WTC11 (cell line): ENCODE measurements around the gene ANO8. TPM values are rescaled to one million over a fixed set of nuclear protein-coding genes. Genes with fewer than 3 reads are reported as not detected.

Source experiments
- ATF2 ChIP-seq: sonication (generic); formaldehyde crosslinking; IDR thresholded peaks from 2 replicates; pipeline ENCODE4 v1.8.1; 2022; ENCODE audit warnings: low read depth, missing genetic modification reagents, borderline replicate concordance
- CREB1 ChIP-seq: sonication (generic); formaldehyde crosslinking; IDR thresholded peaks from 2 replicates; pipeline ENCODE4 v1.8.0; 2023; ENCODE audit warnings: mild to moderate bottlenecking, missing genetic modification reagents
- CREM ChIP-seq: sonication (generic); formaldehyde crosslinking; IDR thresholded peaks from 2 replicates; pipeline ENCODE4 v1.8.1; 2022; ENCODE audit warnings: mild to moderate bottlenecking, missing genetic modification reagents, moderate library complexity
- ELF4 ChIP-seq: sonication (generic); formaldehyde crosslinking; IDR thresholded peaks from 2 replicates; pipeline ENCODE4 v1.8.1; 2022; ENCODE audit warnings: low read depth, mild to moderate bottlenecking, moderate library complexity, missing genetic modification reagents
- ESRRA ChIP-seq: sonication (generic); formaldehyde crosslinking; IDR thresholded peaks from 2 replicates; pipeline ENCODE4 v1.8.1; 2022; ENCODE audit warnings: mild to moderate bottlenecking, missing genetic modification reagents, borderline replicate concordance
- FOXP1 ChIP-seq: sonication (generic); formaldehyde crosslinking; IDR thresholded peaks from 2 replicates; pipeline ENCODE4 v1.8.0; 2022; ENCODE audit warnings: missing genetic modification reagents, mild to moderate bottlenecking, moderate library complexity, borderline replicate concordance
- HMGA2 ChIP-seq: fragments of 250-450 bp; sonication (Bioruptor Pico); IDR thresholded peaks from 2 replicates; pipeline ENCODE4 v1.4.0; 2021; ENCODE audit warnings: mild to moderate bottlenecking, moderate library complexity
- KAT7 ChIP-seq: sonication (generic); formaldehyde crosslinking; IDR thresholded peaks from 2 replicates; pipeline ENCODE4 v1.8.1; 2023; ENCODE audit warnings: missing genetic modification reagents, mild to moderate bottlenecking, borderline replicate concordance
- MXD4 ChIP-seq: fragments of 250-450 bp; sonication (Bioruptor Pico); IDR thresholded peaks from 2 replicates; pipeline ENCODE4 v1.8.0; 2021; ENCODE audit warnings: mild to moderate bottlenecking, moderate library complexity, borderline replicate concordance
- PREB ChIP-seq: sonication (generic); formaldehyde crosslinking; IDR thresholded peaks from 2 replicates; pipeline ENCODE4 v1.8.1; 2022; ENCODE audit warnings: mild to moderate bottlenecking, missing genetic modification reagents, moderate library complexity, borderline replicate concordance
- RORB ChIP-seq: fragments of 250-450 bp; sonication (Bioruptor Pico); IDR thresholded peaks from 2 replicates; pipeline ENCODE4 v1.9.0; 2021; ENCODE audit warnings: mild to moderate bottlenecking
- SOX15 ChIP-seq: fragments of 250-450 bp; sonication (Bioruptor Pico); IDR thresholded peaks from 2 replicates; pipeline ENCODE4 v1.9.0; 2021; ENCODE audit warnings: mild to moderate bottlenecking
- SP1 ChIP-seq: sonication (generic); formaldehyde crosslinking; conservative IDR thresholded peaks from 2 replicates; pipeline ENCODE4 v1.8.1; 2022; ENCODE audit warnings: missing genetic modification reagents
- TEAD1 ChIP-seq: sonication (generic); formaldehyde crosslinking; IDR thresholded peaks from 2 replicates; pipeline ENCODE4 v1.8.0; 2022; ENCODE audit warnings: mild to moderate bottlenecking, missing genetic modification reagents
- TP53 ChIP-seq: sonication (generic); formaldehyde crosslinking; IDR thresholded peaks from 2 replicates; pipeline ENCODE4 v1.8.1; 2023; ENCODE audit warnings: mild to moderate bottlenecking, missing genetic modification reagents
- USF1 ChIP-seq: sonication (generic); formaldehyde crosslinking; IDR thresholded peaks from 2 replicates; pipeline ENCODE4 v1.8.0; 2022; ENCODE audit warnings: mild to moderate bottlenecking, missing genetic modification reagents
- ZNF121 ChIP-seq: sonication (generic); formaldehyde crosslinking; IDR thresholded peaks from 2 replicates; pipeline ENCODE4 v1.8.0; 2023; ENCODE audit warnings: missing genetic modification reagents
- ZNF317 ChIP-seq: sonication (generic); formaldehyde crosslinking; IDR thresholded peaks from 2 replicates; pipeline ENCODE4 v1.8.1; 2023; ENCODE audit warnings: low read depth, mild to moderate bottlenecking, moderate library complexity, missing genetic modification reagents, borderline replicate concordance
- ZNF416 ChIP-seq: fragments of 250-450 bp; sonication (Bioruptor Pico); IDR thresholded peaks from 2 replicates; pipeline ENCODE4 v1.9.0; 2021; ENCODE audit warnings: mild to moderate bottlenecking, inconsistent platforms
- ZNF671 ChIP-seq: fragments of 250-450 bp; sonication (Bioruptor Pico); IDR thresholded peaks from 2 replicates; pipeline ENCODE4 v1.8.0; 2021; ENCODE audit warnings: mild to moderate bottlenecking
- total RNA-seq: library from RNA; stranded (reverse); gene quantifications from 3 replicates; pipeline ENCODE4 v1.2.3, GENCODE V29; 2021
- TF ChIP-seq, protein P1 (sequence below): sonication (generic); formaldehyde crosslinking; IDR thresholded peaks from 2 replicates; pipeline ENCODE4 v1.8.0; 2022; ENCODE audit warnings: mild to moderate bottlenecking, missing genetic modification reagents
- TF ChIP-seq, protein P2 (sequence below): sonication (generic); formaldehyde crosslinking; IDR thresholded peaks from 2 replicates; pipeline ENCODE4 v1.8.1; 2022; ENCODE audit warnings: low read depth, mild to moderate bottlenecking, moderate library complexity, missing genetic modification reagents, borderline replicate concordance
- TF ChIP-seq, protein P3 (sequence below): sonication (generic); formaldehyde crosslinking; IDR thresholded peaks from 2 replicates; pipeline ENCODE4 v1.8.0; 2023; ENCODE audit warnings: missing genetic modification reagents, mild to moderate bottlenecking, borderline replicate concordance

Gene ANO8
- total RNA-seq, 1 experiment from 2014 or later = 32.6 TPM

DNA sequence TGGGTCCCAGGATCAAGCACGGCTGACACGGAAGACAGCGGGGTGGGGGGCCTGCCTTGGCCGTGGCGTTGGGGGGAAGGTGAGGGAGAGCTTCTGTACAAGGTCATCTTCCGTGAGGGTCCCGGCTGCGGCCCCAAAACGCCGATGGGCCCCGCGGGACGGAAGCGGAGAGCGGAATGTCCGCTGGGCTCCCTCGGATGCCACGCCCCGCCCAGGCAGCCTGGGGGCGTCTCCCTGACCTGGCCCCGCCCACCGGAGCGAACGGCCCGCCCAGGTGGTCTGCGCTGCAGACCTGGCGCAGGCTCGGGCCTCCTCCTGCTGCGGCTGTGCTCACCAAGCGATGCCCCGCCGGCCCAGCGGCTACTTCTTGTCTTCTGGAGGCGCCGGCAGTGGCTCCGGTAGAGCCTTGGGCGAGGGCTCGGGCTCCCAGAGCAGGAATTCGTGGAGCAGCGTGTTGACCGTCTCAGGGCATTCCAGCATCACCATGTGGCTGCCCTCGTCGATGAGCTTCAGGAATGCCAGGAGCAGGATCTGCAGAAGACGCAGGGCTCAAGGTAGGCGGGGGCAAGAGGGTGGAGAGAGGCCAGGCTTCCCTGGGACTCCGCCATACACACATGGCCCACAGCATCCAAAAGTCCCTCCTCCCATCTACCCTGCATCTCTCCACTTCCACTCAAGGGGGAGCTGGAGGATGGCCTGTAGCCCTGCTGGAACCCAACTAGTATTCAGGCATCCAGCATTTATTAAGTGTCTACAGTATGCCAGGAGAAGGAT lies 42.2 kb downstream of the ANO8 start (continued):
- TF ChIP-seq MXD4 (CRISPR knock-in tag) = no peak
- no peak for TF ChIP-seq KAT7
- peak; percentile 92 for TF ChIP-seq ZNF121 (CRISPR knock-in tag)
- TF ChIP-seq ELF4 = no peak
- no peak for TF ChIP-seq RORB (CRISPR knock-in tag)
- TF ChIP-seq CREB1 (CRISPR knock-in tag) = no peak
- TF ChIP-seq, protein P1, sequence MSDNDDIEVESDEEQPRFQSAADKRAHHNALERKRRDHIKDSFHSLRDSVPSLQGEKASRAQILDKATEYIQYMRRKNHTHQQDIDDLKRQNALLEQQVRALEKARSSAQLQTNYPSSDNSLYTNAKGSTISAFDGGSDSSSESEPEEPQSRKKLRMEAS (CRISPR knock-in tag) = peak; percentile 94
- TF ChIP-seq FOXP1 (CRISPR knock-in tag) = no peak
- no peak for TF ChIP-seq PREB (CRISPR knock-in tag)
- peak; percentile 63; the same call in 1 of the 2 replicates for TF ChIP-seq CREM
- TF ChIP-seq TP53 = peak; percentile 75; the same call in 1 of the 2 replicates
- no peak for TF ChIP-seq ZNF416 (CRISPR knock-in tag)
- no peak for TF ChIP-seq ZNF317 (CRISPR knock-in tag)
- no peak for TF ChIP-seq ATF2 (CRISPR knock-in tag)
- TF ChIP-seq SOX15 = no peak
- peak; percentile 81 for TF ChIP-seq SP1 (CRISPR knock-in tag)
- no peak for TF ChIP-seq HMGA2 (CRISPR knock-in tag)
- TF ChIP-seq ESRRA (CRISPR knock-in tag) = no peak
- no peak for TF ChIP-seq ZNF671 (CRISPR knock-in tag)
- peak; percentile 56; the same call in 1 of the 2 replicates for TF ChIP-seq TEAD1 (CRISPR knock-in tag)
- peak; percentile 48; the same call in 1 of the 2 replicates for TF ChIP-seq USF1 (CRISPR knock-in tag)
- TF ChIP-seq, protein P2, sequence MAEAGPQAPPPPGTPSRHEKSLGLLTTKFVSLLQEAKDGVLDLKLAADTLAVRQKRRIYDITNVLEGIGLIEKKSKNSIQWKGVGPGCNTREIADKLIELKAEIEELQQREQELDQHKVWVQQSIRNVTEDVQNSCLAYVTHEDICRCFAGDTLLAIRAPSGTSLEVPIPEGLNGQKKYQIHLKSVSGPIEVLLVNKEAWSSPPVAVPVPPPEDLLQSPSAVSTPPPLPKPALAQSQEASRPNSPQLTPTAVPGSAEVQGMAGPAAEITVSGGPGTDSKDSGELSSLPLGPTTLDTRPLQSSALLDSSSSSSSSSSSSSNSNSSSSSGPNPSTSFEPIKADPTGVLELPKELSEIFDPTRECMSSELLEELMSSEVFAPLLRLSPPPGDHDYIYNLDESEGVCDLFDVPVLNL (CRISPR knock-in tag) = no peak
- TF ChIP-seq, protein P3, sequence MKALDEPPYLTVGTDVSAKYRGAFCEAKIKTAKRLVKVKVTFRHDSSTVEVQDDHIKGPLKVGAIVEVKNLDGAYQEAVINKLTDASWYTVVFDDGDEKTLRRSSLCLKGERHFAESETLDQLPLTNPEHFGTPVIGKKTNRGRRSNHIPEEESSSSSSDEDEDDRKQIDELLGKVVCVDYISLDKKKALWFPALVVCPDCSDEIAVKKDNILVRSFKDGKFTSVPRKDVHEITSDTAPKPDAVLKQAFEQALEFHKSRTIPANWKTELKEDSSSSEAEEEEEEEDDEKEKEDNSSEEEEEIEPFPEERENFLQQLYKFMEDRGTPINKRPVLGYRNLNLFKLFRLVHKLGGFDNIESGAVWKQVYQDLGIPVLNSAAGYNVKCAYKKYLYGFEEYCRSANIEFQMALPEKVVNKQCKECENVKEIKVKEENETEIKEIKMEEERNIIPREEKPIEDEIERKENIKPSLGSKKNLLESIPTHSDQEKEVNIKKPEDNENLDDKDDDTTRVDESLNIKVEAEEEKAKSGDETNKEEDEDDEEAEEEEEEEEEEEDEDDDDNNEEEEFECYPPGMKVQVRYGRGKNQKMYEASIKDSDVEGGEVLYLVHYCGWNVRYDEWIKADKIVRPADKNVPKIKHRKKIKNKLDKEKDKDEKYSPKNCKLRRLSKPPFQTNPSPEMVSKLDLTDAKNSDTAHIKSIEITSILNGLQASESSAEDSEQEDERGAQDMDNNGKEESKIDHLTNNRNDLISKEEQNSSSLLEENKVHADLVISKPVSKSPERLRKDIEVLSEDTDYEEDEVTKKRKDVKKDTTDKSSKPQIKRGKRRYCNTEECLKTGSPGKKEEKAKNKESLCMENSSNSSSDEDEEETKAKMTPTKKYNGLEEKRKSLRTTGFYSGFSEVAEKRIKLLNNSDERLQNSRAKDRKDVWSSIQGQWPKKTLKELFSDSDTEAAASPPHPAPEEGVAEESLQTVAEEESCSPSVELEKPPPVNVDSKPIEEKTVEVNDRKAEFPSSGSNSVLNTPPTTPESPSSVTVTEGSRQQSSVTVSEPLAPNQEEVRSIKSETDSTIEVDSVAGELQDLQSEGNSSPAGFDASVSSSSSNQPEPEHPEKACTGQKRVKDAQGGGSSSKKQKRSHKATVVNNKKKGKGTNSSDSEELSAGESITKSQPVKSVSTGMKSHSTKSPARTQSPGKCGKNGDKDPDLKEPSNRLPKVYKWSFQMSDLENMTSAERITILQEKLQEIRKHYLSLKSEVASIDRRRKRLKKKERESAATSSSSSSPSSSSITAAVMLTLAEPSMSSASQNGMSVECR (CRISPR knock-in tag) = 0 out of 2 replicates have a peak, but pooled peaks have one; percentile 42
- TF ChIP-seq, all 79 proteins: peak for 13
